ENCODE results near the gene TSACC.

GRCh38 chr1:156391701-156392100, 53.4 kb downstream of the TSACC start:
- TF ChIP-seq POLR2AphosphoS5 (IDR thresholded peaks at IDR 0.05; ENCODE audit: low read depth, low read length) (no peak), TAF1 (IDR thresholded peaks at IDR 0.05; ENCODE audit: borderline replicate concordance, insufficient read depth, low read length) (no peak), REST (IDR thresholded peaks at IDR 0.05; ENCODE audit: insufficient read depth in 1 of 2, low read depth in 2 of 2, low read length in 2 of 2) (no peak)

Measured in PFSK-1 (cell line).